ENCODE results near the gene PLPP4. TPM values are rescaled to one million over a fixed set of nuclear protein-coding genes. Genes with fewer than 3 reads are reported as not detected.

The PLPP4 gene
- total RNA-seq, 1 experiment from 2014 or later = 47.7 TPM

GRCh38 chr10:120516426-120516825 is 59.4 kb downstream of the PLPP4 start:
- DNase-seq (ENCODE audit: low read depth) = no peak

GRCh38 chr10:120517196-120517595 is 60.2 kb downstream of the PLPP4 start:
- no peak for DNase-seq (ENCODE audit: low read depth)

- DNase-seq (ENCODE audit: low read depth) = no peak
These were observed 61.0 kb downstream of the PLPP4 start for GRCh38 chr10:120517881-120518484.

- DNase-seq (ENCODE audit: low read depth) = no peak
These were observed 64.9 kb downstream of the PLPP4 start for GRCh38 chr10:120521880-120522279.

GRCh38 chr10:120527691-120528090 is 70.7 kb downstream of the PLPP4 start:
- DNase-seq (ENCODE audit: low read depth) = no peak

GRCh38 chr10:120530699-120531098 is 73.7 kb downstream of the PLPP4 start:
- DNase-seq (ENCODE audit: low read depth) = no peak

- DNase-seq (ENCODE audit: low read depth) = no peak
These were observed 81.1 kb downstream of the PLPP4 start for GRCh38 chr10:120538091-120538490.

GRCh38 chr10:120539076-120539475 is 82.0 kb downstream of the PLPP4 start:
- DNase-seq (ENCODE audit: low read depth) = no peak

GRCh38 chr10:120540486-120540885 is 83.5 kb downstream of the PLPP4 start:
- no peak for DNase-seq (ENCODE audit: low read depth)

DNA sequence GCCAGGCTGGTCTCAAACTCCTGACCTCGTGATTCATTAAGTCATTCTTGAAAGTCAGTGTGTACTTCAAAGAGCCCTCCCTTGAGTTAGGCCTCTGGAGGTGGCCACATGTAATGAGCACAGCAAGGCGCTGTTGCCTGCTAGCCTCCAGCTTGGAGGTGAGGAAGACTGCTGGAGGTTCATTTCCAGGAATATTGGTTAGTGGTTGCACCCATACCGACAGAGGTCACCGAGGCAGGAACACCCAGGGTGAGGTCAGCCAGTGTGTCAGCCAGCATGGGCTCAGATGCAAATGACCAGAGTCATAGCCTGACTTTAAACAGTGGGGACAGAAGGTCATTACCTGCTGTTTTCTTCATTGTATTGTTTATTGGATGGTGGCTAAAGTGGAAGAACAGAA is 85.0 kb downstream of the PLPP4 start:
- no peak for DNase-seq (ENCODE audit: low read depth)

DNA sequence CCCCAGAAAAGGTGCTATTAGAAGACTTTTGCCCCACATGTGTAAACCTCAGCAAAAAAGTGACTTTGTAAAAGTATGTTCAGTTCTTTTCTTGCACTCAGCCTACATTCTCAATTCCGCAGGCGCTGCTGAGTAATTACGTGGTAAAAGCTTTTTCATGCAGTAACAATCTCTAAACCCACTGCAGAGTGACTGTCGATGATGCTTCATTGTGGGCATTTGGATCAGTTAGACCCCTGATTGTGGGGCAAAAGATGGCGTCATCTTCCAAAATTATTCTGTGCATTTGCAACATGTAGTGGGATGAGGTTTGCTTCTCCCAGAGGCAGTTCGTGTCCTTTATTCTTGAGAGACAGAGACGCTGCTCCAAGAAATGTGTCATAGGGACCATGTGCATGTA is 85.6 kb downstream of the PLPP4 start:
- DNase-seq (ENCODE audit: low read depth) = no peak

- DNase-seq (ENCODE audit: low read depth) = no peak
These were observed 86.3 kb downstream of the PLPP4 start for GRCh38 chr10:120543291-120543690.

GRCh38 chr10:120548210-120548609 is 91.2 kb downstream of the PLPP4 start:
- no peak for DNase-seq (ENCODE audit: low read depth)

GRCh38 chr10:120552262-120552661 is 95.2 kb downstream of the PLPP4 start:
- no peak for DNase-seq (ENCODE audit: low read depth)

DNA sequence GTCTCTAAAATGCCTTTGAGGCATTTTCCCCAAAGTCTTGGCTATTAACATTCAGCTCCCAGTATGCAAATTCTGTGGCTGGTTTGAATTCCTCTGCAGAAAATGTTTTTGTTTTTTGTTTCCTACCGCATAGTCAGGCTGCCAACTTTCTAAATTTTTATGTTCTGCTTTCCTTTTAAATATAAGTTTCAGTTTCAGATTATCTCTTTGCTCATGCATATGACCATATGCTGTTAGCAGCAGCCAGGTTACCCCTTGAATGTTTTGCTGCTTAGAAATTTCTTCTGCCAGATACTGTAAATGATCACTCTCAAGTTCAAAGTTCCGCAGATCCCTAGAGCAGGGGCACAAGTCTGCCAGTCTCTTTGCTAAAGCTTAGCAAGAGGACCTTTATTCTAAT is 96.9 kb downstream of the PLPP4 start:
- no peak for DNase-seq (ENCODE audit: low read depth)

- DNase-seq (ENCODE audit: low read depth) = no peak
These were observed 98.4 kb downstream of the PLPP4 start for GRCh38 chr10:120555436-120555835.

DNA sequence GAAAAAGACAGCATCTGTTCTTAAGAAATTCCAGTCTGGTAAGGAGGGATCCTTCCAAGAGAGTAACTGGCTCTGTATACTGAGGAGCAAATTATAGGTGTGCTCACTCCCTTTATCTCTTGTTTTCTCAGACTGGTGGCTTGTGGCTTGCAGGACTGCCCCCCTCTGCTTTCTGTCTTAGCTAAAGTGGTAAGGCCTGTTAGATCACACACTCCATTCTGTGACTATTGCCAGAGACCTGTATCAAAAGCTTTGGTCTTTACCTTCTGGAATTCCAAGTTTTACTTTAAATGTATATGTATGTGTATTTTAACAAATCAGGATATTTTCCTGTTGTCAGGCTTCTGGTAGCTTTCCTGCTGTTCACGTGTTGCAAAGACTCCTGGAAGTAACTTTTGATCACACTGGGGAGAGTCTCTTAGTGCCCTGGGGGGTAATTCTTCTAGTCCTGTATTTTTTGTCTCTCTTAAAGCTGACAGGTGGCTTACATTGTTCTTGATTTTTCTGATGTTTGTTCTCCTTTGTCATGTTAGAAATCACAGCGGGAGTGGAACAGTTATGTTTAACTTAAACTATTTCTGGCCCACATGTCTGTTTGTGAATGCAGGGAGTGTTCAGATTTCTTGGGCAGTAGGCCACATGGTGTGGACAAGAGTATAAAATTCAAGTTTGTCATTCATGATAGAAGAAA is 99.0 kb downstream of the PLPP4 start:
- no peak for DNase-seq (ENCODE audit: low read depth)

DNA sequence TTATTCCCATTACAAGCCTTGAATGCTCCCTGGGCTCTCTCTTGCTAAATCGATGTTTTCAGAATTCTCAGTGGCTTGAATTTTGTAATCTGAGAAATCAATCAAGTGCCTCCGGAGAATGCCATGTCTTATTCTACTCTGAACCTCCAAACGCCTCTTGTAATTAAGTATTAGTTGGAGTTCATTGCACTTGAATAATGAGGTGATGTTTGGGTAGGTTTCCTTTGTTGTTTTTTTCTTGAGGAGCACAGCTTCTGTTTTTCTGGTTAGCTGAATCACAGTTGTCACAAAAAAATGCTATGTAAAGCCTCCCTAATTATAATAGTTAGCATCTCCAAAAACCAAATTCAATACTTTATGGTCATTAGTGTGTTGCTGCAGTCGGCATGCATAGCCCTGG is 100.3 kb downstream of the PLPP4 start:
- DNase-seq (ENCODE audit: low read depth) = no peak

- DNase-seq (ENCODE audit: low read depth) = no peak
These were observed 102.8 kb downstream of the PLPP4 start for GRCh38 chr10:120559800-120560199.

GRCh38 chr10:120562956-120563355 is 105.9 kb downstream of the PLPP4 start:
- no peak for DNase-seq (ENCODE audit: low read depth)

DNA sequence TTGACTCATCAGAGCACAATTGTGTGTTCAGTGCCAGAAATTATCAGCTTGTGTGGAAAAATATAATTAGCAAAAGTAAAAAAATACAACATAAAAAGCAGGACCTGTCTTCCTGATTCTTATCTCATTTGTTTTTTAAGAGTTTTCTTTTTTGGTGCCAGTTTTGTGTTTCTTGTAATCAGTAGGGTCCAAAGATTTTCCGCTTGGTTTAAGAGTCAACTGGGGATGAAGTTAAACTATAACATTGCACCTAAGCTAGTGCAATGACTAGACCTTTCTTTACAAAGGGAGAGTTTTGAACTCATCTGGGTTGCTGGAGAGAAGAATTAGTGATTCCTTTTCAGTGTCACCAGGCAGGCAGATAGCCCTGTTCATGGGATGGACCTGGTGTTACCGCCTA is 113.4 kb downstream of the PLPP4 start:
- DNase-seq (ENCODE audit: low read depth) = no peak

DNA sequence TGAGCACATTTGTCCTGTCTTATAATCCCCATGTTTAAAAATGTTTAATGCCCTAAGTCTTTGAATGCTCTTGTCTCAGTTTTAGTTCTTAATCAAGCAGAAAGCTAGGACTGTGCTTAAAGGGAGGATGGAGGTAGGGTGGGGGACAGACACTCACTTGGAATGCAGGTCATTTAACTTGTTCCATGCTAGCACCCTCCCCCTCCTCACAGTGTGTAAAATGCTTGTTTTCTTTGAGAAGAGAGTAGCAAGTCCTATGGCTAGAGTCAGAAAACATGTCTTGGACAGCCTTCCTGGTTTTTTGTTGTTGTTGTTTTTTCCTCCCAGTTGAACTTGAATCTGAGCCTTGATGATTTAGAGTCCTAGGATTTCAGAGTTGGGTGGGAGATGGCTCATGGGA is 114.2 kb downstream of the PLPP4 start:
- DNase-seq (ENCODE audit: low read depth) = no peak

- no peak for DNase-seq (ENCODE audit: low read depth)
These were observed 115.3 kb downstream of the PLPP4 start for GRCh38 chr10:120572307-120572706.
